CD4-positive, alpha-beta T cell (primary cell): ENCODE measurements around the gene HHATL. TPM values are rescaled to one million over a fixed set of nuclear protein-coding genes. Genes with fewer than 3 reads are reported as not detected.

Experiments
- ATAC-seq: fragments of 200-7000 bp; cut with Tn5 transposase; one replicate; pipeline ENCODE4 v1.10.0; 2022; ENCODE audit warnings: mild to moderate bottlenecking; ENCODE audit not compliant: poor library complexity
- CTCF ChIA-PET: fragments of 350-600 bp; sonication (Branson Sonifier 250); formaldehyde crosslinking; loops from one replicate; lab custom pipeline; 2021; ENCODE audit warnings: antibody characterized with exemption, inconsistent platforms; lab: Charles Lee
- POLR2A ChIA-PET: fragments of 350-600 bp; sonication (Branson Sonifier 250); formaldehyde crosslinking; loops from one replicate; lab custom pipeline; 2021; ENCODE audit warnings: antibody characterized with exemption, inconsistent platforms; lab: Charles Lee
- DNase-seq, 14 experiments: peaks; one replicate each; pipeline ENCODE4 v3.0.0-alpha.2; 2013 to 2020; ENCODE audit warnings: mixed read lengths in 2 of 14
- H3K27ac ChIP-seq, 2 donors: one replicate each; pipeline versions ENCODE4 v1.5.1 to v1.7.0; 2013; ENCODE audit warnings: low read length in 2 of 2, low read depth in 1 of 2, mild to moderate bottlenecking in 1 of 2
- H3K27me3 ChIP-seq, 2 experiments: 1 replicate in 1 of 2; 2 replicates in 1 of 2; pipeline versions ENCODE4 v1.6.1 to v1.7.0; 2013; ENCODE audit warnings: low read length in 2 of 2, control low read depth in 1 of 2, mild to moderate bottlenecking in 1 of 2, moderate library complexity in 1 of 2; ENCODE audit not compliant: insufficient read depth in 2 of 2, control insufficient read depth in 1 of 2
- H3K36me3 ChIP-seq: one replicate; pipeline ENCODE4 v1.6.1; 2013; ENCODE audit warnings: low read length, control low read depth; ENCODE audit not compliant: insufficient read depth
- H3K4me1 ChIP-seq: one replicate; pipeline ENCODE4 v1.6.1; 2013; ENCODE audit warnings: low read length, control low read depth; ENCODE audit not compliant: insufficient read depth
- H3K4me3 ChIP-seq: one replicate; pipeline ENCODE4 v1.5.1; 2013; ENCODE audit warnings: mild to moderate bottlenecking, low read length, moderate library complexity
- H3K9me3 ChIP-seq, 2 experiments: 1 replicate in 1 of 2; 2 replicates in 1 of 2; pipeline versions ENCODE4 v1.6.1 to v1.7.0; 2013; ENCODE audit warnings: low read length in 2 of 2, mild to moderate bottlenecking in 2 of 2, control low read depth in 1 of 2, moderate library complexity in 1 of 2; ENCODE audit not compliant: control insufficient read depth in 1 of 2, insufficient read depth in 1 of 2
- H3K27ac Mint-ChIP-seq: one replicate; pipeline ENCODE4 v1.8.0; 2020; ENCODE audit warnings: mixed read lengths
- H3K27me3 Mint-ChIP-seq: one replicate; pipeline ENCODE4 v1.8.0; 2021; ENCODE audit warnings: mixed read lengths
- H3K36me3 Mint-ChIP-seq: one replicate; pipeline ENCODE4 v1.8.0; 2021; ENCODE audit warnings: low read depth, mixed read lengths
- H3K4me1 Mint-ChIP-seq: one replicate; pipeline ENCODE4 v1.8.0; 2021; ENCODE audit warnings: low read depth, mixed read lengths
- H3K4me3 Mint-ChIP-seq: one replicate; pipeline ENCODE4 v1.8.0; 2020; ENCODE audit warnings: mild to moderate bottlenecking, mixed read lengths
- H3K9me3 Mint-ChIP-seq: one replicate; pipeline ENCODE4 v1.8.0; 2020; ENCODE audit warnings: mixed read lengths
- CTCF ChIP-seq: fragments of 200-600 bp; IDR thresholded peaks from one replicate; pipeline ENCODE4 v1.8.0; 2022; ENCODE audit warnings: antibody characterized with exemption, mild to moderate bottlenecking
- intact Hi-C, 2 experiments: fragments of 100-400 bp; cut with DNase I in 1 of 2; cut with micrococcal nuclease in 1 of 2; formaldehyde crosslinking; loops; one replicate each; pipeline versions ENCODE4 v1.15.1 to v1.9.0; 2023 to 2025; cut with DNase I, micrococcal nuclease
- total RNA-seq, 174 experiments: library from RNA in 2 of 174; stranded (reverse) in 2 of 174; gene quantifications; one replicate each; pipeline ENCODE4 v1.2.3 and lab custom pipeline; 2021 to 2026

Gene HHATL
- total RNA-seq, 2 experiments from 2014 or later: not detected

GRCh38 chr3:42670051-42670576, 32.5 kb downstream of the HHATL start:
- ChIA-PET CTCF (no interaction called here), POLR2A (no interaction called here)
- H3K4me3 ChIP-seq: no peak overlapping the region
- H3K27me3 ChIP-seq: no peaks in the 10 kb centered on the region
- Mint-ChIP-seq H3K4me3 (no peak overlapping the region), H3K27ac (no peak overlapping the region), H3K36me3 (no peaks in the 10 kb centered on the region), H3K4me1 (no peaks in the 10 kb centered on the region), H3K27me3 (no peaks in the 10 kb centered on the region), H3K9me3 (peaks cover 3% of the 10 kb centered on the region)
- DNase-seq (no peak), ATAC-seq (no peak)
- intact Hi-C loops: no loop called here
- peaks cover 0 to 15% of the 10 kb centered on the region in 2 experiments for H3K9me3 ChIP-seq
- no peak overlapping the region for H3K27ac ChIP-seq
- no peaks in the 10 kb centered on the region for H3K36me3 ChIP-seq
- no peak for TF ChIP-seq CTCF
- H3K4me1 ChIP-seq: no peaks in the 10 kb centered on the region

GRCh38 chr3:42668793-42669217, 33.8 kb downstream of the HHATL start:
- no peaks in the 10 kb centered on the region for H3K4me1 ChIP-seq
- H3K27ac ChIP-seq: no peak overlapping the region
- DNase-seq (no peak), ATAC-seq (no peak)
- H3K27ac Mint-ChIP-seq: no peak overlapping the region
- no peaks in the 10 kb centered on the region for H3K4me1 Mint-ChIP-seq
- no peak for TF ChIP-seq CTCF
- H3K4me3 Mint-ChIP-seq: no peak overlapping the region
- peaks cover 0 to 15% of the 10 kb centered on the region in 2 experiments for H3K9me3 ChIP-seq
- no peaks in the 10 kb centered on the region for H3K27me3 ChIP-seq
- H3K36me3 ChIP-seq: no peaks in the 10 kb centered on the region
- ChIA-PET CTCF (no interaction called here), POLR2A (no interaction called here)
- H3K9me3 Mint-ChIP-seq: peaks cover 3% of the 10 kb centered on the region
- no peaks in the 10 kb centered on the region for H3K36me3 Mint-ChIP-seq
- no peak overlapping the region for H3K4me3 ChIP-seq
- H3K27me3 Mint-ChIP-seq: no peaks in the 10 kb centered on the region
- intact Hi-C loops: no loop called here

GRCh38 chr3:42668413-42668760, 34.2 kb downstream of the HHATL start:
- no peak overlapping the region for H3K4me3 Mint-ChIP-seq
- ChIA-PET CTCF (no interaction called here), POLR2A (no interaction called here)
- H3K9me3 ChIP-seq: peaks cover 0 to 15% of the 10 kb centered on the region in 2 experiments
- no peaks in the 10 kb centered on the region for H3K27me3 Mint-ChIP-seq
- H3K9me3 Mint-ChIP-seq: peaks cover 3% of the 10 kb centered on the region
- H3K4me1 Mint-ChIP-seq: no peaks in the 10 kb centered on the region
- H3K27me3 ChIP-seq: no peaks in the 10 kb centered on the region
- no peaks in the 10 kb centered on the region for H3K36me3 Mint-ChIP-seq
- ATAC-seq (no peak), DNase-seq (no peak)
- intact Hi-C loops: no loop called here
- no peak for TF ChIP-seq CTCF
- H3K27ac Mint-ChIP-seq: no peak overlapping the region
- H3K36me3 ChIP-seq: no peaks in the 10 kb centered on the region
- no peak overlapping the region for H3K27ac ChIP-seq
- no peaks in the 10 kb centered on the region for H3K4me1 ChIP-seq
- H3K4me3 ChIP-seq: no peak overlapping the region
